Measurements from ENCODE around the gene POLD3.
"Not testable (repeated sequence)": the region's sequence is repeated elsewhere in the genome, so short reads cannot be mapped to it uniquely, and the experiment has no call there.

The POLD3 gene

DNA sequence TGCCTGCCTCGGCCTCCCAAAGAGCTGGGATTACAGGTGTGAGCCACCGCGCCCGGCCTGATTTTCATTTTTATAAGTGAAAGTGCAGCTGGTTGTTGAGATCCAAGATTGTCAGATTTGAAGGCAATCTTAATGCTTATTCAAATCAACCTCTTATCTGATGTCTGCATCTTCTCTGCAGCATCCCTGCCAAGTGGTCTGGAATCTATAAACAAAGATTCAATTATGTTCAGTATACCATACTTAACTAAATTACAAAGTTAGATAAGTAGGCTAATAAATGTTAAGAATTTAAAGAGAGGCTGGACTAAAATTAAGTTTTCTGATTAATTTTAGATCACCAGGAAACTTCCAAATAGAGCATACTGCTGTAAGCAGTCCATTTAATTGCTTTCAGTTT, 53.8 kb downstream of the POLD3 start:
- TF ChIP-seq, protein P1, sequence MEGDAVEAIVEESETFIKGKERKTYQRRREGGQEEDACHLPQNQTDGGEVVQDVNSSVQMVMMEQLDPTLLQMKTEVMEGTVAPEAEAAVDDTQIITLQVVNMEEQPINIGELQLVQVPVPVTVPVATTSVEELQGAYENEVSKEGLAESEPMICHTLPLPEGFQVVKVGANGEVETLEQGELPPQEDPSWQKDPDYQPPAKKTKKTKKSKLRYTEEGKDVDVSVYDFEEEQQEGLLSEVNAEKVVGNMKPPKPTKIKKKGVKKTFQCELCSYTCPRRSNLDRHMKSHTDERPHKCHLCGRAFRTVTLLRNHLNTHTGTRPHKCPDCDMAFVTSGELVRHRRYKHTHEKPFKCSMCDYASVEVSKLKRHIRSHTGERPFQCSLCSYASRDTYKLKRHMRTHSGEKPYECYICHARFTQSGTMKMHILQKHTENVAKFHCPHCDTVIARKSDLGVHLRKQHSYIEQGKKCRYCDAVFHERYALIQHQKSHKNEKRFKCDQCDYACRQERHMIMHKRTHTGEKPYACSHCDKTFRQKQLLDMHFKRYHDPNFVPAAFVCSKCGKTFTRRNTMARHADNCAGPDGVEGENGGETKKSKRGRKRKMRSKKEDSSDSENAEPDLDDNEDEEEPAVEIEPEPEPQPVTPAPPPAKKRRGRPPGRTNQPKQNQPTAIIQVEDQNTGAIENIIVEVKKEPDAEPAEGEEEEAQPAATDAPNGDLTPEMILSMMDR (IDR thresholded peaks at IDR 0.05; ENCODE audit: low read depth, low read length), result no peak
- DNase-seq (ENCODE audit: extremely low read depth, low read depth), result no peak

DNA sequence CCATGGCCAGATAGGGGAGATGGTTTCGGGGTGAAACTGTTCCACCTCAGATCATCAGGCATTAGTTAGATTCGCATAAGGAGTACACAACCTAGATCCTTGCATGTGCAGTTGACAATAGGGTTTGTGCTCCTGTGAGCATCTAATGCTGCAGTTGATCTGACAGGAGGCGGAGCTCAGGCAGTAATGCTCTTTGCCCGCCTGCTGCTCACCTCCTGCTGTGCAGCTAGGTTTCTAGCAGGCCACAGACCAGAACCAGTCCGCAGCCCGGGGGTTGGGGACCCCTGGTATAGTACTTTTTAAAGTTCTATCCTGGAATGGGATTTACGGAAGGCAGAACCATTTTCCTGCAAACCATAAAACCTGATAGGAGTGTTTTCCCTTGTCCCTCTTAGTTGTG, 54.6 kb downstream of the POLD3 start:
- TF ChIP-seq, protein P1 (IDR thresholded peaks at IDR 0.05; ENCODE audit: low read depth, low read length), result no peak
- no peak for DNase-seq (ENCODE audit: extremely low read depth, low read depth)

DNA sequence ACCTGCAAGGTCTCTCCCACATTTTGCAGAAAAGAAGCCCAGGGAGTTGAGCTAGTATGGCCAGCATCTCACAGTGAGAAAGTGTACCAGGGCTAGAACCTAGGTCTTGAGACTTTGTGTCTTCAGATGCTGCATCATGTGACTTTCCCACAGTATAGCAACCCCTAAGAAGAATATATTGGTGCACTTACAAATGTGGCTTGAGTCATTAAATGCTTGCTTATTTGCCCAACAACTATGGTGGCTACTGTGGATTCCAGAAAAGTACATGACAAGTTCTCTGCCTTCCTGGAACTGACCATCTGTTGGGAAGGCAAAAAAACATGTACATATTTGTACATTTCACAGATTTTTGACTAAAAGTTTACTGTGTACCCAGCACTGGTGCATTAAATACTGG, 55.0 kb downstream of the POLD3 start:
- no peak for DNase-seq (ENCODE audit: extremely low read depth, low read depth)
- TF ChIP-seq, protein P1 (IDR thresholded peaks at IDR 0.05; ENCODE audit: low read depth, low read length), result no peak

DNA sequence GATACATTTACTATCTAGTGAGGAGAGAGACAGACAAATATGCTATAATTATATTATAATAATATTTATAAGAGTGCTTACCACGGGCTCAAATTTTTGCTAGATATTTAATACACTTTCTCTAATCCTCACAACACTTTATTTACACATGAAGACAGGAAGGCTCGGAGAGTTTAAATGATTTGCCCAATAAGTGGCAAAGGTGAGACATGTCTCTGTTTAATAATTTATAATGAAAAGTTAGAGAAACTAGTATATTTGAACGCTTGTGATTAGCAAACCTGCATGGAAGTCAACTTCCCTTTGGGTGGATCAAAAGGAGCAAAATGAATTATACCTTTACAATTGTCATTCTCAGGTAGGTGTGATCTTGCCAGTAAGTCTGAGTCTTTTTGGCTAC, 55.4 kb downstream of the POLD3 start:
- TF ChIP-seq, protein P1 (IDR thresholded peaks at IDR 0.05; ENCODE audit: low read depth, low read length), result no peak
- DNase-seq (ENCODE audit: extremely low read depth, low read depth), result no peak

DNA sequence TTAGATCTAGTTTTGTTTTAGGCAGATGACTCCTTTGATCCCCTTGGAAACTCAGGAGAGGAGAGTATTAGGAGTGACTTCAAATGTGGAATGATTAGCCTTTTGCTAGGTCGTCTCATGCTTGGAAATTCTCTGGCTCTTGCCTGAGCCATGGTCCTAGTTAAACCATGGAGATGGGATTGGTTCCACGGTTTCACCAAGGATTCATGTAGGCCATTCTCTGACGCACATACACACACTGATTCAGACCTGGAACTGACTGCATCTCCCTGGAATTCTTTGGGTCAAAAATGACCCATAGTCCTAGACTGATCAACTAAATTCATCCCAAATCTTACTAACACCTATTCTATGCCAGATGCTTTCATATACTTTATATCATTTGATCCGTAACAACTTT, 56.5 kb downstream of the POLD3 start:
- no peak for DNase-seq (ENCODE audit: extremely low read depth, low read depth)

DNA sequence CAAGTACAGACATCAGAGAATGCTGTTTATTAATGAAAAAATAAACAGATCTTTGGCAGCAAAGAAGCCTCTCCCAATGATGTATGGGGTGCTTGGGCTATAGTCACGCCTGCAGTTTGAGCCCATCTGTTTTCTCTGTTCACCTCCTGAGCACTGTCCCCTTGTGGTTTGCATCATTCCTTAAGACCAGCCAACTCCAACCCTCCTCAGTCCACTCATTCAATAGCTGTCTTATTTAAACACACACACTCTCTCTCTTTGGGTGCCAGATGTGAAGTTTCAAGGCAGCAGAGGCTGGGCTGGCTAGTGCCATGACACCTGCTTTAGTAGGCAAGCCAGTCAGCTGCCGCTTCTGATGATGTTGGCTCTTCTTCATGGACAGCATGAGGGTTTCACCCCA, 58.1 kb downstream of the POLD3 start:
- DNase-seq (ENCODE audit: extremely low read depth, low read depth), result peak; percentile 76

More for the DNA sequence above, 56.5 kb downstream of the POLD3 start:
- TF ChIP-seq, protein P1 (IDR thresholded peaks at IDR 0.05; ENCODE audit: low read depth, low read length), result no peak

DNA sequence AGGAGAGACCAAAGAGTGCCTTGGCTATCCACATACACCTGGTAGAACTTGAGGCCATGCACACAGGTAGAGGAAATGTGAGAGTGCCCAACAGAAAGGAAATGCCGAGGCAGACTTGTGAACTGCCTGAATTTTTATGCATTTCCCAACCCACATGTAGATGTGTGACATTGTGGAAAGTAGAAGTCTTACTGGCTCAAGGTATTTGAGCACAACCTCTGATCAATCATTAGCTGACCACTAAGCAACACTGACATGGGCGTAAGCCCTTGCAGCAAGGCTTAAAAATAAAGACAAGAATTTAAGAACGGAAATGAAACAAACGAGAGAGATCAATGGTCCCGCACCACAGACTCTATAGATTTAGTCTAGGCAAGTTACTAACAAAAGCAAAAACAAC, 62.6 kb downstream of the POLD3 start:
- TF ChIP-seq, protein P1 (IDR thresholded peaks at IDR 0.05; ENCODE audit: low read depth, low read length), result no peak
- DNase-seq (ENCODE audit: extremely low read depth, low read depth), result no peak

More for the DNA sequence above, 58.1 kb downstream of the POLD3 start:
- TF ChIP-seq, protein P1 (IDR thresholded peaks at IDR 0.05; ENCODE audit: low read depth, low read length), result no peak

DNA sequence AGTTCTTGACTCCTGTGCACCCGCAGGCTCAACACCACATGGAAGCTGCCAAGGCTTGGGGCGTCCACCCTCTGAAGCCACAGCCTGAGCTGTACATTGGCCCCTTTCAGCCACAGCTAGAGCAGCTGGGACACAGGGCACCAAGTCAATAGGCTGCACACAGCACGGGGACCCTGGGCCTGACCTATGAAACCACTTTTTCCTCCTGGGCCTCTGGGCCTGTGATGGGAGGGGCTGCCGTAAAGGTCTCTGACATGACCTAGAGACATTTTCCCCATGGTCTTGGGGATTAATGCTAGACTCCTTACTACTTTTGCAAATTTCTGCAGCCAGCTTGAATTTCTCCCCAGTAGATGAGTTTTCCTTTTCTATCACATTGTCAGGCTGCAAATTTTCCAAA, 66.7 kb downstream of the POLD3 start:
- not testable (repeated sequence) for DNase-seq (ENCODE audit: extremely low read depth, low read depth)

Data from AG09319 (cell line).